HFFc6 (cell line): ENCODE measurements around the gene KIF19. TPM values are rescaled to one million over a fixed set of nuclear protein-coding genes. Genes with fewer than 3 reads are reported as not detected.

Source experiments
- DNase-seq: peaks from one replicate; pipeline ENCODE4 v3.0.0-alpha.2; 2018
- H3K27ac Mint-ChIP-seq: 2 replicates; pipeline ENCODE4 v1.8.0; 2020; ENCODE audit warnings: mild to moderate bottlenecking, mixed read lengths
- H3K27me3 Mint-ChIP-seq: 2 replicates; pipeline ENCODE4 v1.8.0; 2021; ENCODE audit warnings: mild to moderate bottlenecking, moderate library complexity, mixed read lengths; ENCODE audit not compliant: insufficient read depth
- H3K36me3 Mint-ChIP-seq: 2 replicates; pipeline ENCODE4 v1.8.0; 2021; ENCODE audit warnings: low read depth, mixed read lengths
- H3K4me1 Mint-ChIP-seq: 2 replicates; pipeline ENCODE4 v1.8.0; 2020; ENCODE audit warnings: low read depth, mixed read lengths
- H3K4me3 Mint-ChIP-seq: 2 replicates; pipeline ENCODE4 v1.8.0; 2020; ENCODE audit warnings: mild to moderate bottlenecking, moderate library complexity, mixed read lengths
- H3K9me3 Mint-ChIP-seq: 2 replicates; pipeline ENCODE4 v1.8.0; 2020; ENCODE audit warnings: mild to moderate bottlenecking, mixed read lengths
- total RNA-seq, 6 experiments: library from RNA; stranded (reverse); fragmentation: NEBNext Ultra II Directional; extraction: Animal tissue kit (Norgen Biotek cat#: 25700); gene quantifications; 2 replicates in 1 of 6; 3 replicates in 5 of 6; pipeline ENCODE4 v1.2.3, GENCODE V29; 2021
- TF ChIP-seq, protein P1 (sequence below): fragments of 200-600 bp; sonication (generic); IDR thresholded peaks from 2 replicates; pipeline ENCODE4 v1.5.0; 2021; ENCODE audit warnings: antibody characterized with exemption, mild to moderate bottlenecking

Gene KIF19
- total RNA-seq, 6 experiments from 2014 or later: not detected

DNA sequence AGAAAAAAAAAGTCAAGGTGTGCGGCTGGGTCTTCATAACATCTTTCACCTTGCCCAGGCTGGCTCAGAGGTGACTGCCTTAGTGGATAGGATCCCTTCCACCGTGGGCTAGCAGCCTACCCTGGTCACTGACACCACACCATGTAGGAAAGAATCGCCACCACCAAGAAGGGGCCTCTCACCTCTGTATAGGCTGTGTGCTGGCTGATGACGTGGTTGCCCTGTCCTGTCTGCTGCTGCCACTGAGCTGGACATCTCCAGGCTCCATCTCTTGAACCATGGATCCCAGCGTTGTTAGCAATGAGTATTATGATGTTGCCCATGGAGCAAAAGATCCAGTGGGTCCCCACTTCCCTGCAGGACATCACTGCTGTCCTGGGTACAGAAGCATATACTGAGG is 41.2 kb downstream of the KIF19 start, which contains the start of gene GPR142:
TSS of gene GPR142 (plus strand) at position 301 of the 400 bp plus-strand sequence. CDS start 2,035 bp downstream, outside the sequence.
- H3K27me3 Mint-ChIP-seq: no peaks in the 10 kb centered on the region; the same call in none of the 2 replicates
- TF ChIP-seq, protein P1, sequence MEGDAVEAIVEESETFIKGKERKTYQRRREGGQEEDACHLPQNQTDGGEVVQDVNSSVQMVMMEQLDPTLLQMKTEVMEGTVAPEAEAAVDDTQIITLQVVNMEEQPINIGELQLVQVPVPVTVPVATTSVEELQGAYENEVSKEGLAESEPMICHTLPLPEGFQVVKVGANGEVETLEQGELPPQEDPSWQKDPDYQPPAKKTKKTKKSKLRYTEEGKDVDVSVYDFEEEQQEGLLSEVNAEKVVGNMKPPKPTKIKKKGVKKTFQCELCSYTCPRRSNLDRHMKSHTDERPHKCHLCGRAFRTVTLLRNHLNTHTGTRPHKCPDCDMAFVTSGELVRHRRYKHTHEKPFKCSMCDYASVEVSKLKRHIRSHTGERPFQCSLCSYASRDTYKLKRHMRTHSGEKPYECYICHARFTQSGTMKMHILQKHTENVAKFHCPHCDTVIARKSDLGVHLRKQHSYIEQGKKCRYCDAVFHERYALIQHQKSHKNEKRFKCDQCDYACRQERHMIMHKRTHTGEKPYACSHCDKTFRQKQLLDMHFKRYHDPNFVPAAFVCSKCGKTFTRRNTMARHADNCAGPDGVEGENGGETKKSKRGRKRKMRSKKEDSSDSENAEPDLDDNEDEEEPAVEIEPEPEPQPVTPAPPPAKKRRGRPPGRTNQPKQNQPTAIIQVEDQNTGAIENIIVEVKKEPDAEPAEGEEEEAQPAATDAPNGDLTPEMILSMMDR: no peak
- peaks cover 25% of the 10 kb centered on the region for H3K9me3 Mint-ChIP-seq
- H3K36me3 Mint-ChIP-seq: no peaks in the 10 kb centered on the region
- H3K4me1 Mint-ChIP-seq: no peaks in the 10 kb centered on the region
- no peak within 1 kb of the TSS for H3K4me3 Mint-ChIP-seq
- no peak for DNase-seq
- no peak within 1 kb of the TSS for H3K27ac Mint-ChIP-seq

DNA sequence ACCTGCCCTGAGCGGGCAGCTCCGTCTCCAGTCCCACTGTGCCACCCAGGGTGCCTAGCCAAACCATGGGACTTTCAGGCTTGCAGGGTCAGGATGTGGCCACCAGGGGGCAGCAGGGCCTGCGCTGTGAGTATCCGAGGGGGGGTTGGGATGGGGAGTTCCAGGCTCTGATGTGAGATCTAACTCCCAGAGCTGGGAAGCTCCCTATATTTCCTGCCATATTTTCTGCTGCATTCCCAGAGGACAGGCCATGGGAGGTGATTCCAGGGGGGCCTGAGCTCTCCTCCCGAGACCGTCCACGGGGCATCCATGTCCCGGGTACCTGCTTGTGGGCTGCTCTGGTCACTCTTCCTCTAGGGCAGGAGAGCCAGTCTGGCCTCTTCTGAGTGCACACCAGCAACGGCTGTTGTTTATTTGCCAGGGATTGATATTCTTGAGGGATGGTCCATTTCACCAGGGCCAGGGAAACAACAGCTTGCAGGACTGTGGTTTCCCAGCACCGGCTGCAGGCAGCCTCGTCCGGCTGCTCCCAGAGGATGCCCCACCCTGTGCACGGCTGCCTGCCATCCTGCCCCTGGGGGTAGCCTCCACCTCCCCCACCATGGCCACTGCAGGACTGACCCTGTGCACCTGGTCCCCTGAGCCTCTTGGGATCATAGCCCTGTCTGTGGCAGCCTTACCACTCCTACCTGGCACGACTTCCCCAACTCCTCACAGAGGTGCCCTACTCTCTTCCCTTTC is 42.5 kb downstream of the KIF19 start:
- H3K27ac Mint-ChIP-seq: no peak overlapping the region
- H3K4me3 Mint-ChIP-seq: no peak overlapping the region
- no peaks in the 10 kb centered on the region; the same call in none of the 2 replicates for H3K27me3 Mint-ChIP-seq

DNA sequence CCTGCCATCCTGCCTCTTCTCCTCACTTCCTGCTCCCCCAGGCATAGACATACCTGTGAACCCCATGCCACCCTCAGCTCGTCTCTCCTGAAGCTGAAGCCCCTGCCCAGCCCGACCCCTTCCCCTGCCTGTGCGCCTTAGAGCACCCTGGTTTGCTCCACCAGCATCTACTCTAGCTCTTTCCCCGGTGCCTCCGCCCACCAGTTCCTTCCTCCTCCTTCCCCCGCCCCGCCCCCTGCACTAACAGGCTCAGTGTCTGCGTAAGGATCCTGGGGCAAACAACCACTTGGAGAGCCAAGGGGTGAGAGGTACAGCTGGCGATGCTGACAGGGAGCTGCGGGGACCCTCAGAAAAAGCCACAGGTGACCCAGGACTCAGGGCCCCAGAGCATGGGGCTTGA is 43.2 kb downstream of the KIF19 start:
- Mint-ChIP-seq H3K36me3 (peaks cover 4% of the 10 kb centered on the region; the same call in 1 of the 2 replicates), H3K4me3 (no peak overlapping the region), H3K4me1 (no peaks in the 10 kb centered on the region), H3K9me3 (peaks cover 40% of the 10 kb centered on the region), H3K27ac (no peak overlapping the region), H3K27me3 (no peaks in the 10 kb centered on the region; the same call in none of the 2 replicates)
- no peak for DNase-seq
- TF ChIP-seq, protein P1: no peak

More for the DNA sequence above, 42.5 kb downstream of the KIF19 start:
- Mint-ChIP-seq H3K4me1 (no peaks in the 10 kb centered on the region), H3K36me3 (peaks cover 4% of the 10 kb centered on the region; the same call in 1 of the 2 replicates), H3K9me3 (peaks cover 36% of the 10 kb centered on the region)
- no peak for DNase-seq
- TF ChIP-seq, protein P1: peak; percentile 81

DNA sequence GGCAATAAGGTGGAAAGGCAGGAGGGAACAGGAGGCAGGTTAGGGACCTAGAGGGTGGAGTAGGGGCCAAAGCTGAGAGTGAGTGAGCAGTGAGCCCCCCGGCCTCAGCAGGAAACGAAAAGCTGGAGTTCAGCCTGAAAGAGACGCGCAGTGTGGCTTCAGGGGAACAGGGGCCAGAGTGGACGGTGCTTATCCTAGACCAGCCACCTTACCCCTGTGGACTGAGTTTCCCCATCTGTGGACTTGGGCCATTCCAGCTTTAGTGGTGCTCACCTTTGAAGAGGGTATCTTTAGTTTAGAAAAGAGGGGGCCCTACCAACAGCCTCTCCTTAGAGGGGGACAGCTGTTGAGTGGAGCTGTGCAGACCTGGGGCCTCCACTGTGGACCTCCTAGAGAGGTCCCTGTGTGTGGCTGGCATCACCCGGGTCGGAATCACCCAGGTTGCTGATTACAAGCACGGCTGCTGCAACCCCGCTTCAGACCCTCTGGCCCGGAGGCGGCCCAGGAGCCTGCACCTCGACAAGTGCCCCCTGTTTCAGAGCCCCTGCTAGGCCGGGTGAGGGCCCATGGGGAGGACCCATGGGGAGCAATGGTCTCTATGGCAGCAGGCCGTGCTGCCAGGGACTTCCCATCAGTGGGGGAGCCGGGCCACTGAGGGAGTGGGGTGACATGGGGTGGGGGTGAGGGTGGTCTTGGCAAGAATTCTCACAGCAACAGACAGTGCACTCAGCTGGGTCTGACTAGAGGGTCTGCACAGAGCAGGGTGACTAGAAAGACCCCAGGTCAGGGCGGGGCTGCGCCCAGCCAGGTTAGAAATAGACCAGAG is 43.9 kb downstream of the KIF19 start:
- Mint-ChIP-seq H3K4me3 (no peak overlapping the region), H3K4me1 (no peaks in the 10 kb centered on the region), H3K27ac (no peak overlapping the region), H3K36me3 (peaks cover 4% of the 10 kb centered on the region; the same call in 1 of the 2 replicates), H3K27me3 (no peaks in the 10 kb centered on the region; the same call in none of the 2 replicates), H3K9me3 (peaks cover 46% of the 10 kb centered on the region)
- TF ChIP-seq, protein P1: no peak
- no peak for DNase-seq

DNA sequence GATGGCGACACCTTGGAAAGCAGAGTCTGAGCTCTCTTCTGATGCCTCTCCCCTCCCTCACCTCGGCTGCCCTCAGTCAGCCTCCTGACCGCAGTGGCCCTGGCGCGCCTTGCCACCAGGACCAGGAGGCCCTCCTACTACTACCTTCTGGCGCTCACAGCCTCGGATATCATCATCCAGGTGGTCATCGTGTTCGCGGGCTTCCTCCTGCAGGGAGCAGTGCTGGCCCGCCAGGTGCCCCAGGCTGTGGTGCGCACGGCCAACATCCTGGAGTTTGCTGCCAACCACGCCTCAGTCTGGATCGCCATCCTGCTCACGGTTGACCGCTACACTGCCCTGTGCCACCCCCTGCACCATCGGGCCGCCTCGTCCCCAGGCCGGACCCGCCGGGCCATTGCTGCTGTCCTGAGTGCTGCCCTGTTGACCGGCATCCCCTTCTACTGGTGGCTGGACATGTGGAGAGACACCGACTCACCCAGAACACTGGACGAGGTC is 45.7 kb downstream of the KIF19 start:
- Mint-ChIP-seq H3K4me3 (no peak overlapping the region), H3K36me3 (peaks cover 4% of the 10 kb centered on the region; the same call in 1 of the 2 replicates), H3K27ac (no peak overlapping the region), H3K9me3 (peaks cover 49% of the 10 kb centered on the region), H3K27me3 (no peaks in the 10 kb centered on the region; the same call in 1 of the 2 replicates), H3K4me1 (no peaks in the 10 kb centered on the region)
- DNase-seq: no peak
- TF ChIP-seq, protein P1: no peak
